ENCODE results near the gene GGTLC1.

DNA sequence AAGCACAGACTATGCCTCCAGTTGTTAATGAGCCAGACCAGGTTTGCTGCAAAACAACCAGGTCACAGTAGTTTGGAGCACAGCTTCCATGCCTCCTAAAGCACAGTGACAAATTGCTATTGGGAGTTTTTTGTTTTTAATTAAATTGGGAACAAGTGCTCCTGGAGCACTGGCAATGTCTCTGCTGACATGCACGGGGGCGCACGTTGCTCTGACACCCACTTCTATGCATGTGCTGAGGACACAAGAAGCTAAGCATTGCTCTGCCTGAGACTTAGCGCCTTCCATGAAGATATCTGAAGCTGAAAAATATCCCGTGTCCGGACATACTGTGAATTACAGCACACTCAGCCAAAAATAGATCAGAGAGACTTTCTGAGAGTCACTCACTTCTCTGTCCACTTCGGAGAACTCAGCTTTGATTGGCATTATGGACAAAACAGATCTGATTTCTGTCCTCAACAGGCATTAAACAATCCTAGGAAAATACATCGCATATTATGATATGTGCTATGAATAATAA is 18.6 kb upstream of the GGTLC1 start:
- TF ChIP-seq, protein P1, sequence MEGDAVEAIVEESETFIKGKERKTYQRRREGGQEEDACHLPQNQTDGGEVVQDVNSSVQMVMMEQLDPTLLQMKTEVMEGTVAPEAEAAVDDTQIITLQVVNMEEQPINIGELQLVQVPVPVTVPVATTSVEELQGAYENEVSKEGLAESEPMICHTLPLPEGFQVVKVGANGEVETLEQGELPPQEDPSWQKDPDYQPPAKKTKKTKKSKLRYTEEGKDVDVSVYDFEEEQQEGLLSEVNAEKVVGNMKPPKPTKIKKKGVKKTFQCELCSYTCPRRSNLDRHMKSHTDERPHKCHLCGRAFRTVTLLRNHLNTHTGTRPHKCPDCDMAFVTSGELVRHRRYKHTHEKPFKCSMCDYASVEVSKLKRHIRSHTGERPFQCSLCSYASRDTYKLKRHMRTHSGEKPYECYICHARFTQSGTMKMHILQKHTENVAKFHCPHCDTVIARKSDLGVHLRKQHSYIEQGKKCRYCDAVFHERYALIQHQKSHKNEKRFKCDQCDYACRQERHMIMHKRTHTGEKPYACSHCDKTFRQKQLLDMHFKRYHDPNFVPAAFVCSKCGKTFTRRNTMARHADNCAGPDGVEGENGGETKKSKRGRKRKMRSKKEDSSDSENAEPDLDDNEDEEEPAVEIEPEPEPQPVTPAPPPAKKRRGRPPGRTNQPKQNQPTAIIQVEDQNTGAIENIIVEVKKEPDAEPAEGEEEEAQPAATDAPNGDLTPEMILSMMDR (IDR thresholded peaks at IDR 0.05; ENCODE audit: insufficient read depth, low read length, poor library complexity, severe bottlenecking): no peak
- TF ChIP-seq EZH2phosphoT487 (conservative IDR thresholded peaks at IDR 0.05; ENCODE audit: low read length): no peak

Measured in SU-DHL-6 (cell line).